ENCODE data around the gene FAM221B. TPM values are rescaled to one million over a fixed set of nuclear protein-coding genes. Genes with fewer than 3 reads are reported as not detected.

The FAM221B gene
- 1.1 TPM in 1 of 2 replicates, not detected in the other for total RNA-seq (ENCODE audit: low replicate concordance)
- long read RNA-seq, result 0 reads

GRCh38 chr9:35828716-35829083 is at the start of gene FAM221B:
FAM221B (minus strand) TSS chr9:35828732; CDS start chr9:35826161, 2,571 bp downstream.
- DNase-seq (ENCODE audit: extremely low spot score, unreplicated experiment), result no peak
- H3K36me3 Mint-ChIP-seq, result no peaks in the 10 kb centered on the region

GRCh38 chr9:35872505-35872904 is 44.0 kb upstream of the FAM221B start:
- Mint-ChIP-seq H3K27ac (no peak overlapping the region), H3K36me3 (no peaks in the 10 kb centered on the region), H3K4me3 (no peak overlapping the region), H3K9me3 (peaks cover 10% of the 10 kb centered on the region), H3K4me1 (ENCODE audit: unreplicated experiment) (no peaks in the 10 kb centered on the region), H3K27me3 (peaks cover 16% of the 10 kb centered on the region)
- TF ChIP-seq CTCF (conservative IDR thresholded peaks at IDR 0.05), result no peak
- no peak for DNase-seq (ENCODE audit: extremely low spot score, unreplicated experiment)

More at GRCh38 chr9:35828716-35829083, at the start of gene FAM221B:
- no peaks in the 10 kb centered on the region for H3K27me3 Mint-ChIP-seq
- H3K4me3 Mint-ChIP-seq, result peak within 1 kb of the TSS; percentile 97
- H3K27ac Mint-ChIP-seq, result peak within 1 kb of the TSS; percentile 96
- no peak for TF ChIP-seq CTCF (conservative IDR thresholded peaks at IDR 0.05)
- H3K4me1 Mint-ChIP-seq (ENCODE audit: unreplicated experiment), result peaks cover 52% of the 10 kb centered on the region
- H3K9me3 Mint-ChIP-seq, result no peaks in the 10 kb centered on the region

- peaks cover 1% of the 10 kb centered on the region for H3K9me3 Mint-ChIP-seq
- H3K36me3 Mint-ChIP-seq, result no peaks in the 10 kb centered on the region
- H3K27ac Mint-ChIP-seq, result no peak overlapping the region
- H3K27me3 Mint-ChIP-seq, result peaks cover 7% of the 10 kb centered on the region
- no peak for TF ChIP-seq CTCF (conservative IDR thresholded peaks at IDR 0.05)
- no peaks in the 10 kb centered on the region for H3K4me1 Mint-ChIP-seq (ENCODE audit: unreplicated experiment)
- no peak for DNase-seq (ENCODE audit: extremely low spot score, unreplicated experiment)
- no peak overlapping the region for H3K4me3 Mint-ChIP-seq
These were observed 43.0 kb upstream of the FAM221B start for GRCh38 chr9:35871545-35871944.

- DNase-seq (ENCODE audit: extremely low spot score, unreplicated experiment), result no peak
- Mint-ChIP-seq H3K9me3 (no peaks in the 10 kb centered on the region), H3K27ac (no peak within 1 kb of the TSS), H3K27me3 (peaks cover 1% of the 10 kb centered on the region), H3K4me1 (ENCODE audit: unreplicated experiment) (no peaks in the 10 kb centered on the region), H3K36me3 (no peaks in the 10 kb centered on the region), H3K4me3 (no peak within 1 kb of the TSS)
- TF ChIP-seq CTCF (conservative IDR thresholded peaks at IDR 0.05), result no peak
These were observed 41.9 kb upstream of the FAM221B start, which contains the start of gene OR13J1 for GRCh38 chr9:35870351-35870923. OR13J1 (minus strand) TSS chr9:35870401; CDS start chr9:35870401, 0 bp downstream.

- no peaks in the 10 kb centered on the region for H3K9me3 Mint-ChIP-seq
- H3K27ac Mint-ChIP-seq, result no peak overlapping the region
These were observed 41.2 kb upstream of the FAM221B start for GRCh38 chr9:35869621-35870216.

More at GRCh38 chr9:35869621-35870216, 41.2 kb upstream of the FAM221B start:
- TF ChIP-seq CTCF (conservative IDR thresholded peaks at IDR 0.05), result no peak
- Mint-ChIP-seq H3K36me3 (no peaks in the 10 kb centered on the region), H3K4me1 (ENCODE audit: unreplicated experiment) (no peaks in the 10 kb centered on the region), H3K4me3 (no peak overlapping the region), H3K27me3 (no peaks in the 10 kb centered on the region)
- no peak for DNase-seq (ENCODE audit: extremely low spot score, unreplicated experiment)

Data from type B pancreatic cell (in vitro differentiated cells).